OCI-LY1 (cell line): ENCODE measurements around the gene CSNK1D.

Experiments used
- H2AFZ ChIP-seq: fragments of 200-600 bp; sonication (generic), shearing (Covaris generic); 2 replicates; pipeline ENCODE4 v1.6.0; 2014; ENCODE audit warnings: antibody characterized with exemption, mild to moderate bottlenecking, low read length
- H3F3A ChIP-seq: fragments of 200-600 bp; sonication (generic), shearing (Covaris generic); 2 replicates; pipeline ENCODE4 v1.6.0; 2014; ENCODE audit warnings: mild to moderate bottlenecking, antibody characterized with exemption, low read length, moderate library complexity; ENCODE audit not compliant: insufficient read depth
- H3K27ac ChIP-seq: fragments of 200-600 bp; sonication (generic); 2 replicates; pipeline ENCODE4 v1.5.1; 2014; ENCODE audit warnings: low read length, mixed run types, mild to moderate bottlenecking, low read depth; ENCODE audit not compliant: poor library complexity, severe bottlenecking
- H3K27me3 ChIP-seq: fragments of 200-600 bp; sonication (generic); 2 replicates; pipeline ENCODE4 v1.6.0; 2014; ENCODE audit warnings: antibody characterized with exemption, mild to moderate bottlenecking, low read length, moderate library complexity; ENCODE audit not compliant: insufficient read depth
- H3K36me3 ChIP-seq: fragments of 200-600 bp; sonication (generic); 2 replicates; pipeline ENCODE4 v1.6.1; 2014; ENCODE audit warnings: mild to moderate bottlenecking, antibody characterized with exemption, low read length, moderate library complexity, mixed read lengths; ENCODE audit not compliant: insufficient read depth
- H3K4me1 ChIP-seq: fragments of 200-600 bp; sonication (generic); 2 replicates; pipeline ENCODE4 v1.5.1; 2014; ENCODE audit warnings: mild to moderate bottlenecking, low read length, moderate library complexity; ENCODE audit not compliant: insufficient read depth, severe bottlenecking
- H3K4me2 ChIP-seq: fragments of 200-600 bp; sonication (generic), shearing (Covaris generic); 2 replicates; pipeline ENCODE4 v1.6.1; 2014; ENCODE audit warnings: low read length
- H3K4me3 ChIP-seq: fragments of 200-600 bp; sonication (generic); 2 replicates; pipeline ENCODE4 v1.5.1; 2014; ENCODE audit warnings: low read length, low read depth, mild to moderate bottlenecking, mixed read lengths; ENCODE audit not compliant: poor library complexity, severe bottlenecking
- H3K79me2 ChIP-seq: fragments of 200-600 bp; shearing (Covaris generic); 2 replicates; pipeline ENCODE4 v1.6.1; 2016; ENCODE audit warnings: mixed run types, low read length, mixed read lengths; ENCODE audit not compliant: insufficient read depth
- H3K9ac ChIP-seq: fragments of 200-600 bp; sonication (generic), shearing (Covaris generic); 2 replicates; pipeline ENCODE4 v1.6.1; 2014; ENCODE audit warnings: mild to moderate bottlenecking, low read length, mixed read lengths
- H3K9me2 ChIP-seq: fragments of 200-600 bp; sonication (generic), shearing (Covaris generic); 2 replicates; pipeline ENCODE4 v1.6.1; 2014; ENCODE audit warnings: low read depth, mild to moderate bottlenecking, low read length, mixed read lengths
- H3K9me3 ChIP-seq: fragments of 200-600 bp; shearing (Covaris generic); 2 replicates; pipeline ENCODE4 v1.6.1; 2014; ENCODE audit warnings: low read length, mixed read lengths
- H4K20me1 ChIP-seq: fragments of 200-600 bp; sonication (generic), shearing (Covaris generic); 2 replicates; pipeline ENCODE4 v1.6.0; 2016; ENCODE audit warnings: mild to moderate bottlenecking, low read length; ENCODE audit not compliant: insufficient read depth
- CTCF ChIP-seq: fragments of 200-600 bp; sonication (generic), shearing (Covaris generic); IDR thresholded peaks from 2 replicates; pipeline ENCODE4 v1.5.1; 2017; ENCODE audit warnings: mild to moderate bottlenecking, antibody characterized with exemption, low read length, moderate library complexity, mixed read lengths
- EZH2 ChIP-seq: fragments of 200-600 bp; sonication (generic), shearing (Covaris generic); IDR thresholded peaks from 2 replicates; pipeline ENCODE4 v1.8.0; 2017; ENCODE audit warnings: borderline replicate concordance, mixed run types, mild to moderate bottlenecking, antibody characterized with exemption, low read length, moderate library complexity, mixed read lengths

Gene CSNK1D

GRCh38 chr17:82296511-82297279 lies 23.2 kb upstream of the CSNK1D start:
- Histone ChIP-seq H3F3A (peaks cover 4% of the 10 kb centered on the region), H2AFZ (peak overlapping the region; percentile 2; the same call in 1 of the 2 replicates), H3K4me2 (peak overlapping the region; percentile 86), H3K27ac (no peak overlapping the region), H3K4me1 (peaks cover 36% of the 10 kb centered on the region), H4K20me1 (no peaks in the 10 kb centered on the region), H3K9me3 (no peaks in the 10 kb centered on the region), H3K27me3 (no peaks in the 10 kb centered on the region), H3K79me2 (no peaks in the 10 kb centered on the region), H3K4me3 (peak overlapping the region; percentile 62), H3K9ac (peak overlapping the region; percentile 72; the same call in 1 of the 2 replicates), H3K9me2 (no peaks in the 10 kb centered on the region), H3K36me3 (no peaks in the 10 kb centered on the region)
- TF ChIP-seq CTCF (no peak), EZH2 (no peak)

GRCh38 chr17:82295472-82295814 lies 21.9 kb upstream of the CSNK1D start:
- Histone ChIP-seq H2AFZ (no peak overlapping the region), H3F3A (peaks cover 4% of the 10 kb centered on the region), H3K9me3 (no peaks in the 10 kb centered on the region), H3K4me3 (no peak overlapping the region), H3K79me2 (no peaks in the 10 kb centered on the region), H3K27me3 (no peaks in the 10 kb centered on the region), H4K20me1 (no peaks in the 10 kb centered on the region), H3K36me3 (no peaks in the 10 kb centered on the region), H3K27ac (no peak overlapping the region), H3K4me2 (no peak overlapping the region), H3K9me2 (no peaks in the 10 kb centered on the region), H3K4me1 (peaks cover 36% of the 10 kb centered on the region), H3K9ac (no peak overlapping the region)
- TF ChIP-seq CTCF = no peak
- TF ChIP-seq EZH2 = no peak

GRCh38 chr17:82294064-82294773 lies 20.7 kb upstream of the CSNK1D start:
- no peak overlapping the region for H3K9ac ChIP-seq

More at GRCh38 chr17:82294064-82294773, 20.7 kb upstream of the CSNK1D start:
- H3K79me2 ChIP-seq = no peaks in the 10 kb centered on the region
- H3F3A ChIP-seq = peaks cover 4% of the 10 kb centered on the region
- no peaks in the 10 kb centered on the region for H3K9me2 ChIP-seq
- H3K27me3 ChIP-seq = no peaks in the 10 kb centered on the region
- no peaks in the 10 kb centered on the region for H3K9me3 ChIP-seq
- TF ChIP-seq EZH2 (no peak), CTCF (no peak)
- no peak overlapping the region for H3K4me2 ChIP-seq
- no peak overlapping the region for H2AFZ ChIP-seq
- no peak overlapping the region for H3K27ac ChIP-seq
- no peaks in the 10 kb centered on the region for H4K20me1 ChIP-seq
- peaks cover 35% of the 10 kb centered on the region for H3K4me1 ChIP-seq
- no peaks in the 10 kb centered on the region for H3K36me3 ChIP-seq
- no peak overlapping the region for H3K4me3 ChIP-seq
